LNCaP clone FGC (cell line): Measurements from ENCODE around the gene PPIG.
"Not testable (repeated sequence)": the region's sequence is repeated elsewhere in the genome, so short reads cannot be mapped to it uniquely, and the experiment has no call there.

ENCODE experiments used
- DNase-seq: peaks from one replicate; pipeline ENCODE4 v3.0.0-alpha.2; 2011; ENCODE audit warnings: low read depth
- H3K4me3 ChIP-seq: 2 replicates; pipeline ENCODE4 v1.5.1; 2011; ENCODE audit warnings: mild to moderate bottlenecking, low read depth, low read length, control low read depth
- CTCF ChIP-seq: IDR thresholded peaks from 2 replicates; pipeline ENCODE4 v1.5.1; 2012; ENCODE audit warnings: mild to moderate bottlenecking; ENCODE audit not compliant: control insufficient read depth, insufficient read depth; ENCODE audit errors: extremely low read depth

Gene PPIG

GRCh38 chr2:169598982-169599381, 14.8 kb downstream of the PPIG start:
- TF ChIP-seq CTCF: no peak
- H3K4me3 ChIP-seq: no peak overlapping the region
- DNase-seq: no peak

GRCh38 chr2:169599568-169599967, 15.4 kb downstream of the PPIG start:
- no peak for DNase-seq
- no peak overlapping the region for H3K4me3 ChIP-seq
- TF ChIP-seq CTCF: no peak

- no peak overlapping the region for H3K4me3 ChIP-seq
- no peak for DNase-seq
- TF ChIP-seq CTCF: no peak
Observed at GRCh38 chr2:169609264-169609663, 25.1 kb downstream of the PPIG start.

- H3K4me3 ChIP-seq: no peak overlapping the region
- DNase-seq: no peak
- no peak for TF ChIP-seq CTCF
Observed at GRCh38 chr2:169613876-169614275, 29.7 kb downstream of the PPIG start.

GRCh38 chr2:169615982-169616381, 31.8 kb downstream of the PPIG start:
- not testable (repeated sequence) for H3K4me3 ChIP-seq, DNase-seq

GRCh38 chr2:169619946-169620345, 35.8 kb downstream of the PPIG start:
- DNase-seq: no peak
- TF ChIP-seq CTCF: no peak
- H3K4me3 ChIP-seq: no peak overlapping the region

GRCh38 chr2:169620509-169620908, 36.4 kb downstream of the PPIG start:
- no peak for TF ChIP-seq CTCF
- no peak for DNase-seq
- no peak overlapping the region for H3K4me3 ChIP-seq

- TF ChIP-seq CTCF: no peak
- H3K4me3 ChIP-seq: no peak overlapping the region
- no peak for DNase-seq
Observed at GRCh38 chr2:169623235-169623634, 39.1 kb downstream of the PPIG start.
